SK-N-MC (cell line): ENCODE measurements around the gene ZC3H12A.

ENCODE experiments used
- EZH2 ChIP-seq: fragments of 200-600 bp; sonication (generic); IDR thresholded peaks from one replicate; pipeline ENCODE4 v1.6.1; 2017; ENCODE audit warnings: antibody characterized with exemption
- FOXP2 ChIP-seq: optimal IDR thresholded peaks from 2 replicates; pipeline ENCODE3; 2011; ENCODE audit warnings: mild to moderate bottlenecking, moderate library complexity; ENCODE audit not compliant: insufficient read depth; ENCODE audit errors: extremely low read length, control extremely low read depth
- POLR2AphosphoS5 ChIP-seq: IDR thresholded peaks from 2 replicates; pipeline ENCODE4 v1.6.1; 2012; ENCODE audit warnings: mild to moderate bottlenecking, low read depth, low read length, borderline replicate concordance

DNA sequence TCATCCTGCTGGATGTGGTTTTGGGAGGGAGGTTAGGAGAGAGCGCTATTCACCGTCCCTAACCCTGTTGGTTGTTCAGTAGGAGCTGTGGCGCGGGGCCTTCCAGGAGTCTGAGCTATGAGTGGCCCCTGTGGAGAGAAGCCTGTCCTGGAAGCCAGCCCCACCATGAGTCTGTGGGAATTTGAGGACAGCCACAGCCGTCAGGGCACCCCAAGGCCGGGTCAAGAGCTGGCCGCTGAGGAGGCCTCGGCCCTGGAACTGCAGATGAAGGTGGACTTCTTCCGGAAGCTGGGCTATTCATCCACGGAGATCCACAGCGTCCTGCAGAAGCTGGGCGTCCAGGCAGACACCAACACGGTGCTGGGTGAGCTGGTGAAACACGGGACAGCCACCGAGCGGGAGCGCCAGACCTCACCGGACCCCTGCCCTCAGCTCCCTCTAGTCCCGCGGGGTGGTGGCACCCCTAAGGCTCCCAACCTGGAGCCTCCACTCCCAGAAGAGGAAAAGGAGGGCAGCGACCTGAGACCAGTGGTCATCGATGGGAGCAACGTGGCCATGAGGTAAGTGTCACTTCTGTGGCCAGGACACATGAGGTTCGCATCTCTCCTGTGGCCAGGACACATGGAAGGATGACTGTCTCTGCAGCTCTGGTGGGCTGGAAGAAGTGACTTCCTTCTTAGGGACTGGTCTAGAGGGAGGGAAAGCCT is 1.2 kb downstream of the ZC3H12A start:
- TF ChIP-seq POLR2AphosphoS5 (no peak), EZH2 (no peak), FOXP2 (no peak)
